Neural progenitor cell (in vitro differentiated cells): Measurements from ENCODE around the gene ZMYND11. TPM values are rescaled to one million over a fixed set of nuclear protein-coding genes. Genes with fewer than 3 reads are reported as not detected.

Source experiments
- DNase-seq: peaks from one replicate; pipeline ENCODE4 v3.0.0-alpha.2; 2016; ENCODE audit warnings: low spot score
- H2AFZ ChIP-seq: fragments of 200-600 bp; sonication (generic); replicated peaks from 2 replicates; pipeline ENCODE4 v1.6.1; 2016; ENCODE audit warnings: antibody characterized with exemption
- H3F3A ChIP-seq: fragments of 200-600 bp; sonication (generic); 2 replicates; pipeline ENCODE4 v1.6.1; 2016; ENCODE audit warnings: antibody characterized with exemption, low read depth
- H3K27ac ChIP-seq: fragments of 200-600 bp; sonication (generic); 2 replicates; pipeline ENCODE4 v1.5.1; 2016; ENCODE audit warnings: mild to moderate bottlenecking
- H3K27me3 ChIP-seq: fragments of 200-600 bp; sonication (generic); 2 replicates; pipeline ENCODE4 v1.6.1; 2016; ENCODE audit warnings: mild to moderate bottlenecking, moderate library complexity
- H3K36me3 ChIP-seq: fragments of 200-600 bp; sonication (generic); 2 replicates; pipeline ENCODE4 v1.5.1; 2016
- H3K4me1 ChIP-seq: fragments of 200-600 bp; sonication (generic); 2 replicates; pipeline ENCODE4 v1.6.1; 2016; ENCODE audit warnings: mixed run types
- H3K4me2 ChIP-seq: fragments of 200-600 bp; sonication (generic); 2 replicates; pipeline ENCODE4 v1.6.1; 2016
- H3K4me3 ChIP-seq: fragments of 200-600 bp; sonication (generic); 2 replicates; pipeline ENCODE4 v1.5.1; 2016
- H3K79me2 ChIP-seq: fragments of 200-600 bp; sonication (generic); 2 replicates; pipeline ENCODE4 v1.6.1; 2016; ENCODE audit warnings: low read depth
- H3K9ac ChIP-seq: fragments of 200-600 bp; sonication (generic); 2 replicates; pipeline ENCODE4 v1.6.1; 2016
- H3K9me3 ChIP-seq: fragments of 200-600 bp; sonication (generic); 2 replicates; pipeline ENCODE4 v1.5.1; 2016; ENCODE audit warnings: low read depth
- H4K20me1 ChIP-seq: fragments of 200-600 bp; sonication (generic); 2 replicates; pipeline ENCODE4 v1.6.1; 2016; ENCODE audit warnings: low read depth
- H3K27ac Mint-ChIP-seq: 3 replicates; pipeline ENCODE4 v1.8.0; 2021; ENCODE audit warnings: mixed read lengths
- H3K27me3 Mint-ChIP-seq: 2 replicates; pipeline ENCODE4 v1.8.0; 2022; ENCODE audit warnings: low read depth, mild to moderate bottlenecking, inconsistent platforms, moderate library complexity, mixed read lengths; ENCODE audit not compliant: insufficient read depth
- H3K36me3 Mint-ChIP-seq: 3 replicates; pipeline ENCODE4 v1.8.0; 2021; ENCODE audit warnings: mixed read lengths
- H3K4me1 Mint-ChIP-seq: 3 replicates; pipeline ENCODE4 v1.8.0; 2021; ENCODE audit warnings: mixed read lengths
- H3K4me3 Mint-ChIP-seq: 3 replicates; pipeline ENCODE4 v1.8.0; 2021; ENCODE audit warnings: mild to moderate bottlenecking, moderate library complexity, mixed read lengths
- H3K9me3 Mint-ChIP-seq: 3 replicates; pipeline ENCODE4 v1.8.0; 2020; ENCODE audit warnings: mixed read lengths
- EZH2 ChIP-seq: fragments of 200-600 bp; sonication (generic); IDR thresholded peaks from 2 replicates; pipeline ENCODE4 v1.6.1; 2017; ENCODE audit warnings: antibody characterized with exemption, mild to moderate bottlenecking, moderate library complexity
- EZH2phosphoT487 ChIP-seq: fragments of 200-600 bp; sonication (generic); IDR thresholded peaks from 2 replicates; pipeline ENCODE4 v1.6.1; 2017; ENCODE audit warnings: antibody characterized with exemption
- total RNA-seq: library from RNA; depleted of rRNA; stranded (reverse); fragments of >200 nt; gene quantifications from 2 replicates; pipeline ENCODE4 v1.2.3, GENCODE V29; 2015; ENCODE audit warnings: low replicate concordance
- TF ChIP-seq, protein P1 (sequence below): fragments of 200-600 bp; sonication (generic); IDR thresholded peaks from 2 replicates; pipeline ENCODE4 v1.5.1; 2017; ENCODE audit warnings: antibody characterized with exemption, mild to moderate bottlenecking

ZMYND11 gene
- total RNA-seq, 1 donor from 2014 or later = 59.5 TPM

DNA sequence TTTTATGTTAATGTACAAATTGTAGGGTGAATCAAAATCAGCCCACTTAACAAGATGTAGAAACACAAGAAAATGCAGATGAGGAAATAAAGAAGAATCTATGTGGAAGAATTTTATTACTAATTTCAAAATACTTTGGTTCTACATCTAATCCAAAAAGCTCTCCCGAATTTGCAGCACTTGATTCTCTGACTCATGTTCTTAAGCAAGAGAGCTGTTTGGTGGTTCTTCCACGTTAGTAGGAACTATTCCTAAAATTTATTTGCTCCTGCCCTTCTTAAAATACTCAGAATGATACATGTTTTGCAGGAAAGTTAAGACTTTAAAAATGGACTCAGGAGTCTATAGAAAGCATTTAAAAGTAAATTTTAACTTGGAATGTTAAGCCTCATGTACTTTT is 91.8 kb downstream of the ZMYND11 start:
- Histone ChIP-seq H3K4me1 (no peaks in the 10 kb centered on the region), H3K4me3 (no peak overlapping the region), H4K20me1 (peaks cover 10% of the 10 kb centered on the region), H3K27me3 (no peaks in the 10 kb centered on the region), H3K9me3 (no peaks in the 10 kb centered on the region), H3K4me2 (no peak overlapping the region), H3K9ac (no peak overlapping the region), H3K79me2 (no peaks in the 10 kb centered on the region), H2AFZ (no peak overlapping the region), H3K27ac (no peak overlapping the region), H3K36me3 (no peaks in the 10 kb centered on the region), H3F3A (no peaks in the 10 kb centered on the region)
- H3K4me1 Mint-ChIP-seq = no peaks in the 10 kb centered on the region
- no peak overlapping the region for H3K27ac Mint-ChIP-seq
- no peaks in the 10 kb centered on the region for H3K27me3 Mint-ChIP-seq
- TF ChIP-seq, protein P1, sequence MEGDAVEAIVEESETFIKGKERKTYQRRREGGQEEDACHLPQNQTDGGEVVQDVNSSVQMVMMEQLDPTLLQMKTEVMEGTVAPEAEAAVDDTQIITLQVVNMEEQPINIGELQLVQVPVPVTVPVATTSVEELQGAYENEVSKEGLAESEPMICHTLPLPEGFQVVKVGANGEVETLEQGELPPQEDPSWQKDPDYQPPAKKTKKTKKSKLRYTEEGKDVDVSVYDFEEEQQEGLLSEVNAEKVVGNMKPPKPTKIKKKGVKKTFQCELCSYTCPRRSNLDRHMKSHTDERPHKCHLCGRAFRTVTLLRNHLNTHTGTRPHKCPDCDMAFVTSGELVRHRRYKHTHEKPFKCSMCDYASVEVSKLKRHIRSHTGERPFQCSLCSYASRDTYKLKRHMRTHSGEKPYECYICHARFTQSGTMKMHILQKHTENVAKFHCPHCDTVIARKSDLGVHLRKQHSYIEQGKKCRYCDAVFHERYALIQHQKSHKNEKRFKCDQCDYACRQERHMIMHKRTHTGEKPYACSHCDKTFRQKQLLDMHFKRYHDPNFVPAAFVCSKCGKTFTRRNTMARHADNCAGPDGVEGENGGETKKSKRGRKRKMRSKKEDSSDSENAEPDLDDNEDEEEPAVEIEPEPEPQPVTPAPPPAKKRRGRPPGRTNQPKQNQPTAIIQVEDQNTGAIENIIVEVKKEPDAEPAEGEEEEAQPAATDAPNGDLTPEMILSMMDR = no peak
- TF ChIP-seq EZH2phosphoT487 (no peak), EZH2 (no peak)
- peaks cover 2% of the 10 kb centered on the region for H3K36me3 Mint-ChIP-seq
- H3K4me3 Mint-ChIP-seq = no peak overlapping the region
- no peak for DNase-seq
- H3K9me3 Mint-ChIP-seq = no peaks in the 10 kb centered on the region

DNA sequence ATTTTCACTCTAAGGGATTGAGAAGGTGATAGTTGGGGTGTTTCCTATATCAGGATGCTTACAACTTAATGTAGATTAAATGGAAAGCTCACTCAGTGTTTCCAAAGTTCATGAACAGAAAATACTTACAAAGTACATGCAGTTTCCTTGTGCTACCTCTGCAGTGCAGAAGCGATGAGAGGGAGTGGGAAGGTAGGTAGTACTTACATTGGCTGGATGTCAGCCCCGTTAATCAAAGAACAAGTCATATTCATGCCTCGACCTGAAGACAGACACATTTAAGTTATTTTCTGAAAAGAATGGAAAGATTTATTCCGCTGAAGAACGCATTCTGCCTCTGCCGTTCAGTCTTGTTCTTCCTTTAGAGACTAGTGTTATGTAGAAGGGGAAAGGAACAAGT is 93.1 kb downstream of the ZMYND11 start:
- Mint-ChIP-seq H3K4me1 (peaks cover 5% of the 10 kb centered on the region), H3K4me3 (no peak overlapping the region), H3K9me3 (no peaks in the 10 kb centered on the region), H3K27me3 (no peaks in the 10 kb centered on the region), H3K36me3 (peaks cover 6% of the 10 kb centered on the region), H3K27ac (no peak overlapping the region)
- TF ChIP-seq, protein P1 = no peak
- TF ChIP-seq EZH2phosphoT487 (no peak), EZH2 (no peak)
- H3K9me3 ChIP-seq = no peaks in the 10 kb centered on the region
- no peak overlapping the region for H3K4me2 ChIP-seq
- H3K36me3 ChIP-seq = no peaks in the 10 kb centered on the region
- H3K4me3 ChIP-seq = no peak overlapping the region
- H3K79me2 ChIP-seq = no peaks in the 10 kb centered on the region
- no peaks in the 10 kb centered on the region for H3F3A ChIP-seq
- H4K20me1 ChIP-seq = peaks cover 10% of the 10 kb centered on the region
- H2AFZ ChIP-seq = no peak overlapping the region
- no peaks in the 10 kb centered on the region for H3K4me1 ChIP-seq
- no peak overlapping the region for H3K27ac ChIP-seq
- H3K9ac ChIP-seq = no peak overlapping the region
- no peak for DNase-seq
- no peaks in the 10 kb centered on the region for H3K27me3 ChIP-seq

DNA sequence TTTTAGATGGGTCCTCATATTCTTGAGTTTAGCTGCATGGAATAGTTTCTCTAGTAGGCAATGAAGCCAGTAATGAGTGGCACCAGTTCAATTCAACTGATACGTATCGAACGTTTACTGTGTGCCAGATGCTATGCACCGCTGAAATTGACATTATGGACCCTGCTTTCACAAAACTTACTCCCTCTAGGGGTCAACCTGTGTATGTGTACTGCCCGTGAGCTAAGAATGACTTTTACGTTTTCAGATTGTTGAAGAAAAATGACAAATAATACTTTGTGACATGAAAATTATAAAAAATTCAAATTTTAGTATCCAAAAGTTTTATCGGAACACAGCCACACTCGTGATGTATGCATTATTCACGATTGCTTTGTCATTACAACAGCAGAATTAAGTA is 95.5 kb downstream of the ZMYND11 start:
- Histone ChIP-seq H3K9me3 (no peaks in the 10 kb centered on the region), H3K27ac (no peak overlapping the region), H3K4me1 (no peaks in the 10 kb centered on the region), H3K9ac (no peak overlapping the region), H3K4me3 (no peak overlapping the region), H2AFZ (no peak overlapping the region), H3K79me2 (no peaks in the 10 kb centered on the region), H3F3A (no peaks in the 10 kb centered on the region), H4K20me1 (peaks cover 4% of the 10 kb centered on the region), H3K4me2 (no peak overlapping the region), H3K36me3 (no peaks in the 10 kb centered on the region), H3K27me3 (no peaks in the 10 kb centered on the region)
- no peaks in the 10 kb centered on the region for H3K27me3 Mint-ChIP-seq
- H3K4me3 Mint-ChIP-seq = no peak overlapping the region
- no peak for TF ChIP-seq EZH2
- TF ChIP-seq, protein P1 = peak; percentile 62
- TF ChIP-seq EZH2phosphoT487 = no peak
- H3K36me3 Mint-ChIP-seq = peaks cover 6% of the 10 kb centered on the region
- no peaks in the 10 kb centered on the region for H3K9me3 Mint-ChIP-seq
- no peak overlapping the region for H3K27ac Mint-ChIP-seq
- H3K4me1 Mint-ChIP-seq = peaks cover 5% of the 10 kb centered on the region
- DNase-seq = peak; percentile 19
